Measurements from ENCODE around the gene ZSWIM8.

GRCh38 chr10:73765066-73765465 is 20.3 kb upstream of the ZSWIM8 start:
- TF ChIP-seq, protein P1, sequence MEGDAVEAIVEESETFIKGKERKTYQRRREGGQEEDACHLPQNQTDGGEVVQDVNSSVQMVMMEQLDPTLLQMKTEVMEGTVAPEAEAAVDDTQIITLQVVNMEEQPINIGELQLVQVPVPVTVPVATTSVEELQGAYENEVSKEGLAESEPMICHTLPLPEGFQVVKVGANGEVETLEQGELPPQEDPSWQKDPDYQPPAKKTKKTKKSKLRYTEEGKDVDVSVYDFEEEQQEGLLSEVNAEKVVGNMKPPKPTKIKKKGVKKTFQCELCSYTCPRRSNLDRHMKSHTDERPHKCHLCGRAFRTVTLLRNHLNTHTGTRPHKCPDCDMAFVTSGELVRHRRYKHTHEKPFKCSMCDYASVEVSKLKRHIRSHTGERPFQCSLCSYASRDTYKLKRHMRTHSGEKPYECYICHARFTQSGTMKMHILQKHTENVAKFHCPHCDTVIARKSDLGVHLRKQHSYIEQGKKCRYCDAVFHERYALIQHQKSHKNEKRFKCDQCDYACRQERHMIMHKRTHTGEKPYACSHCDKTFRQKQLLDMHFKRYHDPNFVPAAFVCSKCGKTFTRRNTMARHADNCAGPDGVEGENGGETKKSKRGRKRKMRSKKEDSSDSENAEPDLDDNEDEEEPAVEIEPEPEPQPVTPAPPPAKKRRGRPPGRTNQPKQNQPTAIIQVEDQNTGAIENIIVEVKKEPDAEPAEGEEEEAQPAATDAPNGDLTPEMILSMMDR (IDR thresholded peaks at IDR 0.05) = no peak
- TF ChIP-seq EZH2phosphoT487 (IDR thresholded peaks at IDR 0.05) (no peak), EZH2 (IDR thresholded peaks at IDR 0.05) (no peak)
